HG03139 (cell line): ENCODE data around the gene SSR1.

Experiments
- ATAC-seq: cut with Tn5 transposase; IDR thresholded peaks from one replicate; pipeline ENCODE4 v1.9.1; 2021; ENCODE audit not compliant: unreplicated experiment

Gene SSR1

GRCh38 chr6:7260291-7261031 lies 52.5 kb downstream of the SSR1 start:
- no peak for ATAC-seq

DNA sequence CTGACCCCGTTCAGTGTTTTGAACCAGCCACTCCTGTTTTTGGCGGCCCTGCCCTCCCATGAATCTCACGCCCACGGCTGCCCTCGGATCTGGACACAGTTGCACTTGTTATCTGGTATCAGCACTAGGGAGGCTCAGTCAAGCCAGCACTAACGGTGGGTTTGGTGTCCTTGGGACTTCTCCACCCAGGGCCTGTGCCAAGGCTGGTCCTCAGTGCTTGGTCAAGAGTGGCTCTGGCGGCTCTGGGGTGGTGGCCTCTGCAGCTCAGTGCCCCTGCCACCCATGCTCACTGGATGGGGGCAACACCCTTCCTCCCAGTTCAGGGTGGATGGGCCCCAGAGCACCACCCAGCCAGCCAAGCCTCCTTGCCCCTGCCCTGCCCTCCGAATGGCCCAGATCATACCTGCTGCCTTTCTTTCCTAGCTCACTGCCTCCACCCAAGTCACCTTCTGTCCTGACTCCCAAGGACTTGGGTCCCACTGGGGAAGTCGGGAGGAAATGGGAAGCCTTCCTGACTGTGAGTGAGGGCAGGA lies 54.7 kb downstream of the SSR1 start:
- no peak for ATAC-seq

GRCh38 chr6:7257521-7258230 lies 55.3 kb downstream of the SSR1 start:
- no peak for ATAC-seq

DNA sequence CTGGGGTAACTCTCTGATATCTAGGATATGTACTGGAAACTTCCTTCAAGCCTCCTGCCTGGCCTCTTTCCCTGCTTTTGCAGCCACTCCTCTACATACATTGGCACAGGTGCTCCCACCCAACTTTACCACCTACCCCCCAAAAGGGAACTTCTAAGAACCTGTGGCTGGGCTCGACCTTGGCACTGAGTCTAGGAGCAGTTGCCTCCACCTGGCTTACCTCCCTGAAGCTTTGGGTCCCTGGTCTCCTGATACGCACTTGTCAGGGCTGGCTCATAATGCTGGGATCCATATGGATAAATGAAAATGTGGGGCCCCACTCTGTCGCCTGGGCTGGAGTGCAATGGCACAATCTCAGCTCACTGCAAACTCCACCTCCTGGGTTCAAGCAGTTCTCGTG lies 56.2 kb downstream of the SSR1 start:
- ATAC-seq = no peak

DNA sequence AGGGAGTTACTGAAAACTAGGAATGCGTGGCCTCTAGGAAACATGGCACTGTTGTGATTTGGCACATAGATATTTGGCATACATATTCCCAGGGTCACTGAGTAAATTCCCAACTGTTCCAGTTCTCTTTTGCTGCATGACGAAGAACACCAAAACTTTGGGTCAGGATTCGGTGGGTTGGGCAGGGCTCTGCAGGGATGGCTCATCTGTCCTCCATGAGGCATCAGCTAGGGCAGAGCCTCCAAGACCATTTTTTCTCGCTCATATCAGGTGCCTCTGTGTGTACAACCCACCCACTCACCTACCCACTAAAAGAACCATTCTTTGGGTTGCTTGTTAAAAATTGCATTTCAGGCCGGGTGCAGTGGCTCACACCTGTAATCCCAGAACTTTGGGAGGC lies 57.1 kb downstream of the SSR1 start:
- ATAC-seq = no peak

GRCh38 chr6:7254980-7255835 lies 57.8 kb downstream of the SSR1 start:
- no peak for ATAC-seq

- ATAC-seq = no peak
These were observed 60.6 kb downstream of the SSR1 start for GRCh38 chr6:7252390-7252789.

DNA sequence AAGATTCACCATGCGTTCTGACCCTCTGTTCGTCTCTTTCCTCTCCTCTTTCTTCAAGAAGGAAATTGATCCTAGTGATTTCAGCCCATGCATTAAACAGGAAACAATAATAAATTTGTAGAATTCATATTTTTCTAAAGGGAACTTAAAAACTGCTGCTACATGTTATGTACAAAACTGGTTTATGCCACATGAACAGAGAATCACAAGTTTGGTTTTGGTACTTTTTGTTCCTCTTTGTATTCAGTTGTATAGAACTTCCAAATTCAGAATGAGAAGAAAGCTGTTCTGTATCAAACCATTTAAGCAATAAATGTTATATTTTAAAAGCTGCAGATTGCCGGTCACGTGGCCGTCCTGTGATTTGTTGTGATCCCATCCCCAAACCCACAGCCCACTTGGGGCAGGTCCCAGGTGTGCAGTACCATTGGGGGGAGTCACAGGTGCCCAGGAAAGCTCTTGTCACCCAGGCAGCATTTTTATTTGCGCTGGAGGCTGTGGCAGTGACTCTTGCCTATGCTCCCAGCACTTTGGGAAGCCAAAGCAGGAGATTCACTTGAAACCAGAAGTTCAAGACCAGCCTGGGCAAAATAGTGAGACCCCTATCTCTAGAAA lies 61.2 kb downstream of the SSR1 start:
- ATAC-seq = no peak

GRCh38 chr6:7250812-7251211 lies 62.2 kb downstream of the SSR1 start:
- ATAC-seq = no peak

GRCh38 chr6:7249946-7250643 lies 62.9 kb downstream of the SSR1 start:
- no peak for ATAC-seq

GRCh38 chr6:7249391-7249790 lies 63.6 kb downstream of the SSR1 start:
- ATAC-seq = no peak

- ATAC-seq = no peak
These were observed 65.2 kb downstream of the SSR1 start for GRCh38 chr6:7247828-7248227.

GRCh38 chr6:7247179-7247456 lies 65.9 kb downstream of the SSR1 start:
- no peak for ATAC-seq

GRCh38 chr6:7246401-7247178 lies 66.4 kb downstream of the SSR1 start:
- no peak for ATAC-seq

DNA sequence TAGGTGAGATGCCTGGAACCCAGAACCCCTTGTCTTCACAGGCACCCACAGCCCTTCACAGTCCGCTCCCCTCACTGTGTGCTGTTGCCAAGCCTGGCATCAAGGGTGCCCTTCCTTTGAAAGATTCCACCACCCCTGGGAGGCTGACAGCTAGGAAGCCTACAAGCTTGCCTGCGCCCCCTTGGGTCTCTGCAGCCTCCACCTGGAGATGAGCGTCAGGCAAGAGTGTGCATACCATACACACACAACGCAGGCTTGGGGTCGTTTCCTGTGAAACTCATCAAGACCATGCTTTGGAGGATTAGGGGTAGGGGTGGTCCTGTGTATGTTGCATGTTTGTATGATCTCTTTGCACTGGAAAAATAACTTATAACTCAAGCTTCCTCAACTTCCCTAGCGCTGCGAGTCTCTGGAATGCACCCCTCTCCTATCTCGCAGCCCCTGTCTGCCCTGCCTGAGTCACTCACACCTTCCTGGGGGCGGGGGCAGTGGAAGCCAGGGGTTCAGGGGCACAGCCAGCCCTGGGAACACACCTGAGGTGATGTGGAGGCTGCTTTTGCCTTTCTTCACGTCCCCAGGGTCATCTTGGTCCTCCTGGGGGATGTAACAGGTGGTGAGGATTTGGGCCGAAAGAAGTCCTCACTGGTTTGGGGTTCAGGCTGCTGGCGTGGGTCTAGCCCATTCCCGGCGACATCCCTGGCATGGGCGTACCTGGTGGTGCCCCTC lies 67.2 kb downstream of the SSR1 start:
- ATAC-seq = no peak

GRCh38 chr6:7243179-7243981 lies 69.6 kb downstream of the SSR1 start:
- no peak for ATAC-seq

DNA sequence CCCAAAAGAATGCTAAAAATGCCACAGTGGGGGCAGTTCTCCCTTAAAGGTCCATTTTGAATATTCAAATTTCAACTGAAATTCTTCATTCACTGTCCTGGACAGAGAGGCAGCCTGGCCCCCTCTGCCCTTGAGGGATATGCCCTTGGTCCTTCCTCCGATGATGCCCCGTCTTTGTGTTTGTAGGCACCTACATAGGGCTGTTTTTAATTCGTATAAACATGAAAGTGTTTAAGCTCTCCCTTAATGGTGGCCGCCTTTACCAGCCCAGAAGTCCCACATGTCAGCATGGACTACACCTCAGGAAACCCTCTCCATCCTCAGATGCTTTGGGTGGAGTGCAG lies 70.2 kb downstream of the SSR1 start:
- ATAC-seq = no peak
